Endothelial cell of umbilical vein (primary cell): ENCODE measurements around the gene DIP2C. TPM values are rescaled to one million over a fixed set of nuclear protein-coding genes. Genes with fewer than 3 reads are reported as not detected.
"Not testable (repeated sequence)": the region's sequence is repeated elsewhere in the genome, so short reads cannot be mapped to it uniquely, and the experiment has no call there.

Experiments used
- BruUV-seq: library from RNA; stranded (reverse); fragments of 400-500 nt; replicated peaks from 2 replicates; lab custom pipeline; 2021; lab: Mats Ljungman, UMichigan
- CTCF ChIA-PET: fragments of 300-600, 350-600 bp; sonication (Branson Sonifier 250); formaldehyde crosslinking; loops from one replicate; lab custom pipeline; 2021; ENCODE audit warnings: antibody characterized with exemption, inconsistent platforms; lab: Charles Lee
- POLR2A ChIA-PET: fragments of 300-600, 350-600 bp; sonication (Branson Sonifier 250); formaldehyde crosslinking; loops from one replicate; lab custom pipeline; 2021; ENCODE audit warnings: antibody characterized with exemption, inconsistent platforms; lab: Charles Lee
- DNase-seq: peaks from one replicate; pipeline ENCODE4 v3.0.0-alpha.2; 2011; ENCODE audit warnings: low read depth, low spot score
- FAIRE-seq: peaks from 2 replicates; lab custom pipeline; 2011; peaks lifted over from hg19 to GRCh38; lab: Jason Lieb, UNC
- H2AFZ ChIP-seq: 2 replicates; pipeline ENCODE4 v1.6.0; 2012; ENCODE audit warnings: low read depth, low read length, control low read depth, inconsistent platforms
- H3K27ac ChIP-seq: 2 replicates; pipeline ENCODE4 v1.5.1; 2011; ENCODE audit warnings: low read depth, mild to moderate bottlenecking, control low read depth, low read length, moderate library complexity; ENCODE audit not compliant: insufficient read depth
- H3K27me3 ChIP-seq, 2 experiments: 2 replicates each; pipeline versions ENCODE4 v1.6.0 to v1.6.1; 2011; ENCODE audit warnings: low read length in 2 of 2, mixed read lengths in 1 of 2; ENCODE audit not compliant: control insufficient read depth in 2 of 2, insufficient read depth in 2 of 2
- H3K36me3 ChIP-seq, 2 experiments: 2 replicates in 1 of 2; 3 replicates in 1 of 2; pipeline ENCODE4 v1.5.1; 2011; ENCODE audit warnings: low read length in 2 of 2, mild to moderate bottlenecking in 1 of 2, moderate library complexity in 1 of 2; ENCODE audit not compliant: control insufficient read depth in 2 of 2, insufficient read depth in 2 of 2; ENCODE audit errors: extremely low read depth in 1 of 2
- H3K4me1 ChIP-seq: 3 replicates; pipeline ENCODE4 v1.5.1; 2011; ENCODE audit warnings: mild to moderate bottlenecking, low read length; ENCODE audit not compliant: control insufficient read depth, insufficient read depth; ENCODE audit errors: extremely low read depth
- H3K4me2 ChIP-seq: 2 replicates; pipeline ENCODE4 v1.6.1; 2011; ENCODE audit warnings: low read length, control low read depth, mixed read lengths; ENCODE audit not compliant: insufficient read depth
- H3K4me3 ChIP-seq, 3 experiments: fragments of 200-600 bp in 1 of 3; sonication (generic), shearing (Covaris generic) in 1 of 3; replicated peaks in 1 of 3; 2 replicates each; pipeline ENCODE4 v1.5.1; 2011 to 2016; ENCODE audit warnings: control low read depth in 3 of 3, low read length in 3 of 3, mild to moderate bottlenecking in 2 of 3, inconsistent platforms in 1 of 3, low read depth in 1 of 3, moderate library complexity in 1 of 3; ENCODE audit not compliant: insufficient read depth in 1 of 3
- H3K79me2 ChIP-seq: 2 replicates; pipeline ENCODE4 v1.6.0; 2012; ENCODE audit warnings: low read length, inconsistent platforms; ENCODE audit not compliant: control insufficient read depth, insufficient read depth
- H3K9ac ChIP-seq: replicated peaks from 2 replicates; pipeline ENCODE3; 2011; ENCODE audit warnings: low read length, control low read depth; ENCODE audit not compliant: insufficient read depth; ENCODE audit errors: extremely low read depth
- H3K9me1 ChIP-seq: replicated peaks from 3 replicates; pipeline ENCODE4 v1.6.0; 2011; ENCODE audit warnings: mild to moderate bottlenecking, low read length; ENCODE audit not compliant: control insufficient read depth, insufficient read depth; ENCODE audit errors: extremely low read depth
- H3K9me3 ChIP-seq: replicated peaks from 2 replicates; pipeline ENCODE4 v1.5.1; 2012; ENCODE audit warnings: low read length, inconsistent platforms; ENCODE audit not compliant: control insufficient read depth, insufficient read depth
- H4K20me1 ChIP-seq: replicated peaks from 2 replicates; pipeline ENCODE3; 2011; ENCODE audit warnings: mild to moderate bottlenecking, low read length; ENCODE audit not compliant: control insufficient read depth, insufficient read depth; ENCODE audit errors: extremely low read depth
- CTCF ChIP-seq, 2 donors: IDR thresholded peaks; 1 replicate in 1 of 2; 2 replicates in 1 of 2; pipeline ENCODE4 v1.5.1; 2011; ENCODE audit warnings: low read length in 2 of 2, mild to moderate bottlenecking in 2 of 2, moderate library complexity in 2 of 2, control low read depth in 1 of 2, inconsistent platforms in 1 of 2, low read depth in 1 of 2; ENCODE audit not compliant: insufficient read depth in 1 of 2; ENCODE audit errors: extremely low read depth in 1 of 2
- EZH2 ChIP-seq: IDR thresholded peaks from 2 replicates; pipeline ENCODE4 v1.6.1; 2012; ENCODE audit warnings: borderline replicate concordance, low read depth, mild to moderate bottlenecking, moderate library complexity, low read length, inconsistent platforms; ENCODE audit not compliant: severe bottlenecking
- FOS ChIP-seq: IDR thresholded peaks from 2 replicates; pipeline ENCODE4 v1.6.1; 2011; ENCODE audit warnings: mild to moderate bottlenecking, low read length, moderate library complexity, borderline replicate concordance; ENCODE audit not compliant: insufficient read depth
- GATA2 ChIP-seq: IDR thresholded peaks from 2 replicates; pipeline ENCODE4 v1.7.0; 2011; ENCODE audit warnings: low read depth, mild to moderate bottlenecking, moderate library complexity, mixed read lengths, low read length; ENCODE audit not compliant: insufficient read length, insufficient read depth
- JUN ChIP-seq: IDR thresholded peaks from 2 replicates; pipeline ENCODE4 v1.6.1; 2011; ENCODE audit warnings: borderline replicate concordance, low read depth; ENCODE audit not compliant: insufficient read length, insufficient read depth
- MAX ChIP-seq: IDR thresholded peaks from 2 replicates; pipeline ENCODE4 v1.6.1; 2011; ENCODE audit not compliant: insufficient read depth, insufficient read length
- MYC ChIP-seq: IDR thresholded peaks from one replicate; pipeline ENCODE4 v1.6.1; 2011; ENCODE audit warnings: mild to moderate bottlenecking, low read depth, low read length
- POLR2A ChIP-seq: IDR thresholded peaks from 2 replicates; pipeline ENCODE4 v1.6.1; 2012; ENCODE audit warnings: low read depth, mild to moderate bottlenecking, control low read depth, low read length
- POLR2AphosphoS5 ChIP-seq: IDR thresholded peaks from 2 replicates; pipeline ENCODE4 v1.6.1; 2012; ENCODE audit warnings: low read depth, mild to moderate bottlenecking, control low read depth, low read length, moderate library complexity; ENCODE audit not compliant: insufficient read depth
- dilution Hi-C: fragments of 300-500 bp; cut with MboI; formaldehyde crosslinking; loops from one replicate; pipeline ENCODE4 v1.15.0; 2019; ENCODE audit warnings: low sequenced_read_pairs; ENCODE audit not compliant: extremely low pct_ligation_motif_present
- intact Hi-C: fragments of 100-400 bp; cut with micrococcal nuclease; formaldehyde crosslinking; loops from one replicate; pipeline ENCODE4 v1.10.0; 2022
- polyA plus RNA-seq, 4 experiments: library from polyadenylated mRNA; depleted of rRNA in 3 of 4; stranded (reverse) in 3 of 4; unstranded in 1 of 4; fragments of >200 nt; gene quantifications; 2 replicates each; pipeline versions ENCODE4 v1.2.1 to v1.2.3, GENCODE V29; 2011 to 2012; ENCODE audit warnings: missing spikeins in 1 of 4
- total RNA-seq: library from RNA; stranded (reverse); gene quantifications from 2 replicates; pipeline ENCODE4 v1.2.3, GENCODE V29; 2021

Gene DIP2C
- total and polyA plus RNA-seq, 2 donors (not counting 3 experiments of a cell fraction or from before 2014, with no cell fraction given): 3.6 to 10.7 TPM

- POLR2A ChIA-PET: no interaction called here
- no TSS peak for BruUV-seq
- dilution Hi-C loops: no loop called here
- Histone ChIP-seq H4K20me1 (no peaks in the 10 kb centered on the region), H3K9ac (no peak overlapping the region), H3K27ac (no peak overlapping the region), H3K9me3 (no peaks in the 10 kb centered on the region), H3K4me2 (no peak overlapping the region), H3K9me1 (no peaks in the 10 kb centered on the region), H3K4me3 (no peak overlapping the region), H3K79me2 (no peaks in the 10 kb centered on the region), H3K27me3 (no peaks in the 10 kb centered on the region), H3K4me1 (peaks cover 6% of the 10 kb centered on the region), H2AFZ (no peak overlapping the region), H3K36me3 (no peaks in the 10 kb centered on the region)
- intact Hi-C loops: no loop called here
- DNase-seq (no peak), FAIRE-seq (no peak)
- CTCF ChIA-PET: no interaction called here
- TF ChIP-seq FOS: no peak
- no peak for TF ChIP-seq POLR2AphosphoS5
- no peak for TF ChIP-seq CTCF (IDR thresholded peaks at IDR 0.05; ENCODE audit: extremely low read depth in 1 of 2, insufficient read depth in 1 of 2, low read depth in 1 of 2, low read length in 2 of 2)
- TF ChIP-seq MAX: no peak
- no peak for TF ChIP-seq JUN
- no peak for TF ChIP-seq GATA2
- TF ChIP-seq EZH2: no peak
- no peak for TF ChIP-seq MYC
- TF ChIP-seq POLR2A: no peak
These were observed 209.0 kb downstream of the DIP2C start for GRCh38 chr10:480498-480927.

- H3K9ac ChIP-seq, FAIRE-seq, H3K4me1 ChIP-seq, H3K27ac ChIP-seq, H3K79me2 ChIP-seq, H3K4me2 ChIP-seq, DNase-seq, H2AFZ ChIP-seq, H4K20me1 ChIP-seq, H3K27me3 ChIP-seq, intact Hi-C loops, dilution Hi-C loops, POLR2A ChIA-PET, H3K4me3 ChIP-seq, H3K36me3 ChIP-seq, BruUV-seq, H3K9me3 ChIP-seq, H3K9me1 ChIP-seq: not testable (repeated sequence)
- CTCF ChIA-PET: interaction anchor here (0.7 kb wide), 1 partner anchor 72 kb away, joined by 5 read pairs; no protein-coding TSS in a partner anchor
These were observed 209.6 kb downstream of the DIP2C start for GRCh38 chr10:479706-480497.
